GM19455 (cell line): ENCODE results near the gene PPP1R15B.

Source experiments
- ATAC-seq: cut with Tn5 transposase; IDR thresholded peaks from one replicate; pipeline ENCODE4 v1.9.1; 2021; ENCODE audit not compliant: unreplicated experiment

Gene PPP1R15B

DNA sequence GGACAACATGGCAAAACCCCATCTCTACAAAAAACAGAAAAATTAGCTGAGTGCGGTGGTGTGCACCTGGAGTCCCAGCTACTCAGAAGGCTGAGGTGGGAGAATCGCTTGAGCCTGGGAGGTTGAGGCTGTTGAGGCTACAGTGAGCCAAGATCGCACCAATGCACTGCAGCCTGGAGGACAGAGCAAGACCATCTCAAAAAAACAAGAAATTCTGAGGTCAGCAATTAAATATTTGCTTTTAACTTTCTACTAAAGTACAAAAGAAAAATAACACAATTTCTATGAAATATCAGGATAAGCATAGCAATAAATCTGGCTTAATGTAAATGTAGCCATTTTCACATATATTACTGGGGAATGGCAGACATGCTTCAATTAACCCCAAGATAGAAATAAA is 9.9 kb downstream of the PPP1R15B start:
- ATAC-seq, result no peak

DNA sequence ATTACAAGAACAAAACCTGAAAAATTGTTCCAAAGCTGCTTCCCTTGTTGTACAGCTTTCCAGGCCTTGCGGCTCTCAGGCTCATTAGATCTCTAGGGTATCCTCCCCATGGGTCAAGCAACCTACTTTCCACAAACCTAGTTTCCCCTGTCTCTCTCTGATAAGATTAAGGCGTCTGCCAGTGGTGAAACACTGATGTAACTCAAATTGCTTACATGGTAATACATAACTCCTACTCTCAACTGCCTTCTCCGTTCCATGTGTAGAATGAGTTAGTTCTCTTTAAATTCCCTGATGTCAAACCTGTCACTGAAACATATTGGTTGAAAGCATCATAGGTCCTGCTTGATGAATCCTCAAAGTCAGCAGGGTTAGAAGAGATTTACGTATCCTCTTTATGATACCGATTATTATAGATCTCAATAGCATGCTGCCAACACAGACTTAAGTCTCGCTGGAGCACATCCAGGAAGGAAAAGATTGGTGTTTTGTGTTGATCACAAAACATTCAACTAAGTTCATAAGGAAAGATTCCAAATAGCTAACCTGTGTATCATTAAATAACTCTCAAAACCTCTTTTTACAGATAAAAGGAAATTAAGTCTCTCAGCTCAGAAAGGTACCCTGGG is 10.6 kb downstream of the PPP1R15B start:
- no peak for ATAC-seq

DNA sequence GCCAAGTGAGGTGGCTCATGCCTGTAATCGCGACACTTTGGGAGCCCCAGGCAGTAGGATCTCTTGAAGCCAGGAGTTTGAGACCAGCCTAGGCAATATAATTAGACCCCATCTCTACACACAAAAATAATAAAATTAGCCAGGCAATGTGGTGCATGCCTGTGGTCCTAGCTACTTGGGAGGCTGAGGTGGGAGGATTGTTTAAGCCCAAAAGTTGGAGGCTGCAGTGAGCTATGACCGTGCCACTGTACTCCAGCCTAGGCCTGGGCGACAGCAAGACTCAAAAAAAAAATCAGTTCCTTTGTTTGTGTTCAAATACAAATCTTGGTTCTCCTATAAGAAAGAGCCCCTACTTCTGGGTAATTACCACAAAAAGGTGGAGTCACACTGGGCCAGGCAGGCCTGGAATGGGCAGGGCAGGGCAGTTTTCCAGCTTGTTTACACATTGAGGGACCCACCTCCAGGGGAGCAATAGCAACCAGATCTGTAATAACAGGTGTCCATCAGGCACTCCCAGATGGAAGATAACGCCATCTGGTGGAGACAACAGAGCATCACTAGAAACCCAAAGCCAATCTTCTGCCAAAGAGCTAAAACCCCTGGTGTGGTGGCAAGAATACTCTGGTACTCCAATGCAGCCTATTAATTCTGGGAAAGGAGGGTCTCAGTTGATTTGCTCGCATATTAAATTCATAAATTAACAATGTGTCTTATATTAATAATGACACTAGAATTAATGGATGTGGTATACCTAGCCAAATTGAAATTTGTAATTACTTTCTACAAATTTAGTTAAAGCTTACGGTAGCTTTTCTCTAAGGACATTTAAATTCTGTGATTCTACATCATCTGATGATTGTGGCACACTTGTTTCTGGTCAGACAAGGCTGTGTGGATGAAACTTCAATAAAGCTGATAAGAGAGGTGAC is 13.2 kb downstream of the PPP1R15B start:
- ATAC-seq, result no peak

DNA sequence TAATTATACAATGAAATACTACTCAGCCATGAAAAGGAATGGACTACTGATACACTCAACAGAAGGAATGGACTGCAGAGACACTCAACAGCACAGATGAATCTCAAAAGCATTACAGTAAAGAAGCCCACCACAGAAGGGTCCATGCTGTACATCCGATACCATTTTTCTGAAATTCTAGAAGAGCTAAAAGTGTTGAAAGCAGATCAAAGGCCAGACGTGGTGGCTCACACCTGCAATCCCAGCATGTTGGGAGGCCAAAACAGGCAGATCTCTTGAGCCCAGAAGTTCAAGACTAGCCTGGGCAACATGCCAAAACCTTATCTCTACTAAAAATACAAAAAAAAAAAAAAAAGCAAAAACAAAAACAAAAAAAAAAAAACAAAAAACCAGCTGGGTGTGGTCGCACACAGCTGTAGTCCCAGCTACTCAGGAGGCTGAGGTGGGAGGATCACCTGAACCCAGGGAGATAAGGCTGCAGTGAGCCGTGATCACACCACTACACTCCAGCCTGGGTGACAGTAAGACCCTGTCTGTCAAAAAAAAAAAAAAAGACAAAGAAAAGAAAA is 15.5 kb downstream of the PPP1R15B start:
- no peak for ATAC-seq

DNA sequence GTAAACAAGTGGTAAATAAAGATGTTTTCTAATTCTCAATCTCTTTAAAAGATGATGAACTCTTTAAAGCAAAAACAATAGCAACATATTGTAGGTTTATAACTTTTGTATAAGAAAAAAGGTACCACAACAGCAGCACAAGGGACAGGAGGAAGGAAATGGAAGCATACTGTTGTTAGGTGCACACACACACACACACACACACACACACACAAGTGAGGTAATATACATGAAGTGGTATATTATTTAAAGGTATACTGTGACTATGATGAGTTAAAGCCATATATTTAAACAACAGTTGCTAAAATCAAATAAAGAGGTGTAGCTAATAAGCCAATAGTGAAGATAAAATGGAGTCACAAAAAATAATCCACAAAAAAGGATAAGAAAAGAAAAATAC is 20.0 kb downstream of the PPP1R15B start:
- ATAC-seq, result no peak

DNA sequence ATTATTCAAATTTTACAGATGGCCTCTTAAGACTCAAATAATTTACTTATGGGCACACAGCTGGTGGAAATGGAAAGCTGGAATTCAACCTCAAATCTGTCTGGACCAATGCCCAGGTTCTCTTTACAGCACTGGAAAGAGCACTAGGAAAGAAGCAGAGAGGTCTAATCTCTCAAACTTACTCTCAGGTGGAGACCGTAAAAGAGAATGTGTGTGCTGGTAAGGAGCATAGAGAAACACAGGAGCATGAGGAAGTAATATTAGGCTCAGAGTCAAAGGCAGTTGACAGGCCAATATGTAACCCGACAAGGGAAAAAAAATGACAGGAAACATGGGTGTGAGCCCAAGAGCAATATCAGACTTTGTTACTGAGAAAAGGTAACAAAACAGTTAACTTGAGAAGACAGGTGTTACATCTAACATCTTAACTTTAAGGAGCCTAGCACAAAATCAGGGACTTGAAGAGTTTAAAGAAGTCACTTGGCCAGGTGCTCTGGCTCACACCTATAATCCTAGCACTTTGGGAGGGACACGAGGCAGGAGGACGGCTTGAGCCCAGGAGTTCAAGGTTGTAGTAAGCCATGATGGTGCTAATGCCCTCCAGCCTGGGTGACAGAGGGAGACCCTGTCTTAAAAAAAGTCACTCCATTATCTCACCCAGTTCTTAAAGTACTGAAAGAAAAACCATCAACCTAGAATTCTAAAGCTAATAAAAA is 20.7 kb downstream of the PPP1R15B start:
- ATAC-seq, result no peak

DNA sequence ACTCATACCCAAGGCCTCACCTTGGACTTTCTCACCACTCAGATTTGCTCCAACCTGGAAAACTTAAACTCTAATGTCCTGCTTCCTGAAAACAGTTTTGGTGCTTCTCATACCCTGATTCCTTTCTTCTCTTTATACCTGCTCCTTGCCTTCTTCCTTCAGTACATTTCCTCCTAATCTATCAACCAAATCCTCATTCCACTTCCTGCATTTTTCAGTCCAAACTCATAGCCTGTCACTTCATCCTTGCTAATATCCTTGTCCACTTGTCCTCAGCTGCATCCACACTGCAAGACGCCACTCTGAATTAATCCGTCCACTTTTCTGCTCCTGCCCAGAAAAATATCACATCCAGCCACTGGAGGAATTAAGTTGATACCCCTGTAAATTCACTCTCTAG is 25.9 kb downstream of the PPP1R15B start:
- ATAC-seq, result no peak

DNA sequence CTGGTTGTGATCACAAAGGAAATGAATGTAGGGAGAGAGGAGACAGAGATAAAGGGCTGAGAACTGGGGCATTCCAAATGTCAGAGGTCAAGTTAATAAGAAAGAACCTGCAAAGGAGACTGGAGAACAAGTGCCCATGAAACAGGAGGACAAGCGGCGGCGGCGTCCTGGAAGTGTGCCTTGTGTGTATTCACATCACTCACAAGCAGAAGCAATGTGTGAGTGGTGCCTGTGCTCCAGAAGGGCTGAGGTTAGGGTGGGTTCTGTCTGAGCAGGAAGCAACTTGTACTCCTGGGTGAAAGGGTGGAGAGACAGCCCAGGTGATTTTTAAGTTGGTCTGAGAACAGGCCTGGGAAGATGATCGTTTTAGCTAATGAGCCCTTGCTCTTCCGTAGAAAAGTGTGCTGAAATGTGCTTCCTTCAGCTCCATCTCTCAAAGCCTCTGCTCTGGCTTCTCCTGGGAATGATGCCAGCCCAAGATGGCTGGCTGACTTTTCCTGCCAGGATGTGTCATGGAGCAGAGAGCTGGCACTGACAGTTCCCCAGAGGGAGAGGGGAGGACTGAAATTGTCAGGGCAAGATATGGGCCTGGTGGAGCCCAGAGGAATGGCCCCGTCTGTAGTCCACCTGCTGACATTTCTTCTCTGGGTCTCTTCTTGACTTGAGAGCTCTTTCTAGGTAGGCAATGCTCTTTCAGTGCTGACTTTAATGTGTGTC is 26.8 kb downstream of the PPP1R15B start:
- ATAC-seq, result no peak

DNA sequence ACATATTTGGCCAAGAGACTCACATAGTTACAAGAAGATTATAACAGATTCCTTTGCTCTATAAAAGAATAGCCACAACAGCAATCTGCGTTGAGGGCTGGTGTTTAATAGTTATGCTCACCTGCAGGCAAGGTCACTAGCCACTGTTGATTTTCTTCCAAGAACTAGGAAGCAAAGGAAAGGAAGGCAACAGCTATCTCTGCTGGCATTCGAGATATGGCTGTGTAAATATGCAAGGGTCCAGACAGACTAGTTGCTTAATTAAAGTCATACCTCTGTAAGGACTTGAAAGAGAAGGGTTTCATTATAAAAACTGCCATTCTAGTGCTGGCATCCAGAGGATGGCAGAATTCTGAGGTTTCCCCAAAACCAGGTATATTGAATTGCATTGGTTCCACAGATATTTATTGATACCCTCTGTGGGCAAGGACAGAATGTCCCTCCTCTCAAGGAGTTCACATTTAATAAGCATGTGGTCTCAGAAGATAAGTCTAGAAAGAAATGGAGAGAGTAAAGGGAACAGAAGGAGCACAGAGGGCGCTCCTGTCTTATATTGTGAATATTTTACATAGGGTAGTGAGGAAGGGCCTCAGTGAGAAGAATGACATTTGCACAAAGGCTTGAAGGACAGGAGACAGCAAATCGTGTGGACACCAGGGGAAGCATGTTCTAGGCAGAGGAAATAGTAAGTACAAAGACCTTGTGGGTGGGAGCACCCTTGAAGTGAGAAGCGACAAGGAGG is 28.3 kb downstream of the PPP1R15B start:
- no peak for ATAC-seq

DNA sequence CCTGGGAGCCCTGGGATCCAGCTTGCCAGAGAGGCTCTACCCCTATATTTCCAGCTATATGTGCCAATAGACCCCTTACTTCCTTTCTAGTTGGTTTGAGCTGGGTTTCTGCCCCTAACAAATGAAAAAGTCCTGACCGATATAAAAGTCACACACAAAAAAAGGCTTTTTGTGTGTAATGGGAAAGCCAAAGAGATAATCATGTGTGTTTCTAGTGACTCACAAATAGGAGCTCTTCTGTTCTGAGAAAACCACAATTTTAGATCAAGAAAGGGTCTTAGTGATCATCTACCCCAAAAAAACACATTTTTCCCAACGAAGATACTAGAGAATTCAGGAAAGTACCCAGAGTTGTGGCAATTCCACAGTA is 28.9 kb downstream of the PPP1R15B start:
- ATAC-seq, result no peak

DNA sequence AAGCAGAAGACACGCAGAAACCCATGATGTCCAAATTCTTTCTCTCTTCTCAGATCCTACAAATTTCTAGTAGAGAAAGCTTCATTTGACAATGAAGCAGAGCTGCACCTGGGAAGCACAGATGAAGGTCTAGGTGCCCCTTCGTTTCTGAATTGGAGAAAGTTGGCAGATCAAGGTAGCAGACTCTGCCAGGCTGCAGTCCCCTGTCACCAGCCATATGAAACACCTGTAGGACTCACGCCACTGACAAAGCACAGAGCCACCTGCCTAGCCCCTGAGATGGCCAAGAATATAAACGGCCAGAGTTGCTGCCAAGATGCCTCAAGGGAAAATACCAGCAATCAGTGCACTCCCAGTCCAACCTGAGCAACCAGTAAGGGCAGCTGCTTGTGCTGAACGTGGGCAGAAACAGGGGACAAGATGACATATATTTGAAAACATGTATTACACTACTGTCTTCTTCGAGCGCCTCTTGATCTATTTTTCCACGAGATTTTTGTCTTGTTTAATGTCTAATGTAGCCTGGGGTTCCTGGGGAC is 31.3 kb downstream of the PPP1R15B start:
- no peak for ATAC-seq

DNA sequence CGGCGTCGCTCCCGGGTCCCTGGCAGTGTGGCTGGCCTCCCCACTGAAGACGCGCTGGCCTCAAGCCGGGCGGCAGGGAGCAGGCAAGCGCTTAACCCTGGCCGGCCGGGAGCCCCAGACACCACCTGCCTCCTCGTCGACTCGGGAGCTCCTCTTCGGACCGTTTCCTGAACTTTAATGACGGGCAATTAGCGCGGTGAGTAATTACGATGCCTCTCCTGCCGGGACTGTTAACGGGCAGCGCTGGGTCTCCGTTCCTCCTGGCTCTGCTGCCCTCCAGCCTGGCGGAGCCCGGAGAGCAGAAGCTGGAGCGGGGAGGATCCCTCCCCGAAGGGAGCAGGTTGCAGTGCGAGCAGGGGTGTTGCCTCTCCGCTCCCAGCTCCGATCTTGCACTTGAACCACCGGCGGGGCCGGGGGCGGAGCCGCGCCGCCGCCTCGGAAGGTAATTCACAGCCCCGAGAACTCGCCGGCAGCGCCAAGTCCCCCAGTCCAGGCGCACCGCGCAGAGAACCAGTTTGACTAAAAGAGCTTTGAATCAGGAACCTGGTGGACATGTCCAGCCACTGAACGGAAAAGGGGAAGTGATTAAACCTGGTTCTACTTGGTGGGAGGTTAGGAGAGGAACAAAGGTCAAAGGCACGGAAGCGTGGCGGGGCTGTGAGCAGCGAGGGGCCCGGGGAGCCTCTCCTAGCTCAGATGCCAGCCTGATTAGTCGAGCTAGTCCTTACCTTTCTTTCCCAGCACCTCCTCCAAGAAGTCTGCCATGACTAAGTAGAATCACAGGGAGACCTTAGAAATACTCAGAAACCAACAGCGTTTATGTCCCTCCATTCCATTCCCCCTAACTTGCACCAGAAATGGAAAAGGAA is 33.6 kb downstream of the PPP1R15B start:
- no peak for ATAC-seq

DNA sequence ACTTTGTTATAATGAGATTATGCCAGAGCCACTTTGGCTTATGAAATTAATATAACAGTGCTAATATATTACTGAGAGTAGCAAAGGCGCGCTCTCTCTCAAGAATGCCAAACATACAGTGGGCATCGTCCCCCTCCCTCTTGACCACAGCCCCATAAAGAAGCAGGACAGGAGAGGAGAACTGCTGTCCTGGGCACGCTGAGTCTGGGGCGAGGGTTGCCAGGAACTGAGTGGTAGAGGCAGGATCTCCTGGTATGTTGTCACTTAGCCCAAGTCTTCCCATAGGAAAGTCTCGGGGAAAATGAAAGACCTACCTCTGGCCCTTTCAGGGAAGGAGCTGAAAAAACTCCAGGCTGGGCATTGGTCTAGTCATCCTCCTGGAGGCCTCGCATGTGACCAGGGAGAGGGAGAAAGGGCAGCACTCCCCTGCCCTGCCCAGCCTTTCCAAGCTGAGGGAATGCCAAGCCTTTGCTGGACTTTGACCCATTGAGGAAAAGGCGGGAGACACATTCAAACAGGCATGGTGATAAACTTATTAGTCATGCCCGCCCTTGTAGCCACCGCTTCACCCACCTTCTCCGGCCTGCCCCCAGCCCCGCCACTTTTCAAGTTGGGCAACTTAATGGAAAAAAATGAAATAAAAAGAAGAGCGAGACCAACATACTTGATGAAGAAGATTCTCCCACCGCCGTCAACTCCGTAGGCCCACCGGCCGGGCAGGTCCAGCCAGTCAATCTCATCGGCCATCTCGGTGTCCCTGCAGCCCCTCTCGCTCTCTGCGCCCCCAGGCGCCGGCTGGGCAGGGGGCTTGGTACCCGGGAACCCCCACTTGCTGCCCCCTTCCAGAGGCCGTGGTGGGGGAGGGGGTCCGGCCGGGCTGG is 34.5 kb downstream of the PPP1R15B start:
- no peak for ATAC-seq

DNA sequence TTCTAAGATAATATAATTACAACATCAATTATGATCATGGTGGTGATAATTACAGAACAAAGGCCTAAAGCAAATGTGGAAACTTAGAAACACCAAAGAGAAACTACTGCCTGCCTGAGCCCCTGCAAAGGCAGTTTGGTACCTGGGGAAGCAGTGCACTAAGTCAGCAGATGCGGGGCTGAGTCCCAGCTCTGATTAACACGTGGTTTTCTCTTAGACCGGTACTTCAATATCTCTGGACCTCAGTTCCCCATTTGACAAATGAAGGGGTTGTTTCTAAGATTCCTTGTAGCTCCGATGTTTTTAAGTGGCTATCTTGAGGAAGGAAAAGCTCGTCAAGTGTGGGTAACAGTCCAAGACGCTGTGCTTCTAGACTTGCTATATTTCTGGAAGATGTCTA is 35.2 kb downstream of the PPP1R15B start:
- ATAC-seq, result no peak

DNA sequence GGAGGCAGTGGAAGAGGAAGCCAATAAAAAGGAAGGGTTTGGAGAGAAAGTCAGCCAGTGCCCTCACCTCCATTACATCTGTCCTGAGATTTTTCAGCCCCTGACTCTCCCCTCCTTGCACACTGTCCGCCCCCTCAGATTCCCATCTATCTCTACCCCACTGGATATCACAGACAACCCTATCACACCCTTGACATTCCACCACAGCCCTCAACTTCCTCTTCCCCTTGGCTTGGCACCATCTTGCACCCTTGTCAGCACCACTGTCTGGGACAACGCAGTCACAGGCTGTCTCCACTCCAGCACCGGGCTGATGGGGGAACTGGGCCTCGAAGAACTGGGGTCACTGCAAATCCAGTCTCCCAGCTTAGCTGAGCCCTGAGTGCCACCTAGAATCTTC is 37.7 kb downstream of the PPP1R15B start:
- ATAC-seq, result no peak

DNA sequence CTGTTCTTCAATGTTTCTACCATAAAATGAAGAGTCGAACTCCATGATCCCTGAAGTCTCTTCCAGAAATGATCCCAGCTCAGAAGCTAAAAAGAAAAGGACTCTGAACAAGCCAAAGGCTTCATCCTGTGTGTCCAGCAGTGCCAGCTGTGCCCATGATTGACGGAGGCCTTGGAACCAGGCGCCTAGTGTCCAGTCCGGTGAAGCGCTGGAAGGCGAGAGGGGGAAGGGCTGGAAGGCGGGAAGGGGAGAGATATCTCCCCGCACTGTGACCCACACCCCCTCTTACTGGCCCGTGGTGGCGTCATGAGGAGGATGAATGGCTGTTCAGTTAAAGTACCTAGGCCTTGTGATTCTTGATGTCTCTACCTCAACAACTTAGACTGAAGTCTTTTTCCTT is 41.4 kb downstream of the PPP1R15B start:
- ATAC-seq, result no peak

DNA sequence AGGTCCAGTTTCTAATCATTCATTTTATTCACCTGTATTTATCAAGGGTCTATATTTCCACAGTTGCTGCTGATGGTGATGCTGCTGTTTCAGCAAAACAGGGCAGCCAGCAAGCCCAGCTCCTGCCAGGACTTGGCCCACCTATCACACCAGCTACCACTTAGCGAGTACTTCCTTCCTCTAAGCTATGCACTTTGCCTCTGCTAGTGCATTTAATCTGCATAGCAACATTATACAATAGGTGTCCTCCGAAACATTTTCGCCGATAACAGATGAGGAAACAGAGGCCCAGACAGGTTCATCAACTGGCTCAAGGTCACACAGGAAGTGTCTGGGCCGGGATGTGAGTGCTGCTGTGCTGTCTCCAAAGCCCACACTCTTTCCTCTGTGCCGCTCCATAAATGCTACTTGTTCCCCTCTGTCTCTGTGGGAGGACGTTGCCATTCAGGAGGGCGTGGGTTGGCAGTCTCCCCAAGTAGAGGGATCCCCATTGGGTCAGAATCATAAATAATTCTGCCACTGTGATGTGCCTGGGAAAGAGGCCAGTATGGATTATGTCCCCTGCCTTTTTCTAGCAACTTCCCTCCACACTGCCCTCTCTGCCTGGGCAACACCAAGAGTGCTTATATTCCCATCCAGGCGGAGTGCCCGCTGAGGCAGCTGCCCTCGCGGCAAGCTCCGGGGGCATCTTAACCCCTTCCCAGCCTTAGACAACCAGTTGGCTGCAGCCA is 42.5 kb downstream of the PPP1R15B start:
- ATAC-seq, result no peak
